Measurements from ENCODE around the gene CREB3L1. TPM values are rescaled to one million over a fixed set of nuclear protein-coding genes. Genes with fewer than 3 reads are reported as not detected.

The CREB3L1 gene
- total and polyA plus RNA-seq, 2 of the 13 experiments (the other 11 are each of a cell fraction or from before 2014, with no cell fraction given), result not detected

DNA sequence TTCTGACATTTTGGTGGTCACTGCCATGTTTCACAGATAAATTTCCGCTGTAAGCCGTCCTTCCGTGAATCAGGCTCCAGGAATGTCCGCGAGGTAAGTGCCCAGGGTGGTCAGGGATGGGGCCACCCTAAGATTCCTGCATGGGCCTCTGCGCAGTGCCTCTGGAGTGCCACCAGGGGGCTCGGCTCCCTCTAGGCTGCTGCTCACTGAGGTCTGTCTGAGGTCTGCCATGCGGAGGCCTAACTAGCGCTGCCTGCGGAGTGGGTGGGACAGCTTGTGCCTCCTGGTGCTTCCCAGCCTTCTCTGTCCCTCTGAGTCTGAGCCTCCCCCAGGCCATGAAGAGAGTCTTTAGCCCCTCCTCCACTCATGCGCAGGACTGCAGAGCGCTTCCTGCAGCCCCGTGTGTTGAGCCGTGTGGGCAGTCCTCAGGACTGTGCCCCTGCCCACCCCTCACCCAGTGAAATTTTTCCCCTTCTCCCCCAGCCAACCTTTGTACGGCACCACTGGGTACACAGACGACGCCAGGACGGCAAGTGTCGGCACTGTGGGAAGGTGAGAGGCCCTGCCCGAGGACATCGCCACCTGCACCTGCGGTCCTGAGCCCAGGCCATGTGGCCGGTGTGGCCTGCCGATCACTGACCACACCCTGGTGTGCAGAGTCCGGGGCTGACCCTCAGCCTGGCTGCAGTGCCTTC lies 92.1 kb downstream of the CREB3L1 start (continued):
- TF ChIP-seq, protein P1, sequence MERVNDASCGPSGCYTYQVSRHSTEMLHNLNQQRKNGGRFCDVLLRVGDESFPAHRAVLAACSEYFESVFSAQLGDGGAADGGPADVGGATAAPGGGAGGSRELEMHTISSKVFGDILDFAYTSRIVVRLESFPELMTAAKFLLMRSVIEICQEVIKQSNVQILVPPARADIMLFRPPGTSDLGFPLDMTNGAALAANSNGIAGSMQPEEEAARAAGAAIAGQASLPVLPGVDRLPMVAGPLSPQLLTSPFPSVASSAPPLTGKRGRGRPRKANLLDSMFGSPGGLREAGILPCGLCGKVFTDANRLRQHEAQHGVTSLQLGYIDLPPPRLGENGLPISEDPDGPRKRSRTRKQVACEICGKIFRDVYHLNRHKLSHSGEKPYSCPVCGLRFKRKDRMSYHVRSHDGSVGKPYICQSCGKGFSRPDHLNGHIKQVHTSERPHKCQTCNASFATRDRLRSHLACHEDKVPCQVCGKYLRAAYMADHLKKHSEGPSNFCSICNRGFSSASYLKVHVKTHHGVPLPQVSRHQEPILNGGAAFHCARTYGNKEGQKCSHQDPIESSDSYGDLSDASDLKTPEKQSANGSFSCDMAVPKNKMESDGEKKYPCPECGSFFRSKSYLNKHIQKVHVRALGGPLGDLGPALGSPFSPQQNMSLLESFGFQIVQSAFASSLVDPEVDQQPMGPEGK (CRISPR knock-in tag; IDR thresholded peaks at IDR 0.05), result peak; percentile 21; the same call in 1 of the 2 replicates
- TF ChIP-seq ZBTB1 (CRISPR knock-in tag; IDR thresholded peaks at IDR 0.05; ENCODE audit: borderline replicate concordance) (no peak), ZBTB38 (CRISPR knock-in tag; IDR thresholded peaks at IDR 0.05) (peak; percentile 81), ZFP91 (CRISPR knock-in tag; IDR thresholded peaks at IDR 0.05; ENCODE audit: borderline replicate concordance) (0 out of 2 replicates have a peak, but pooled peaks have one; percentile 27), MTA1 (CRISPR knock-in tag; IDR thresholded peaks at IDR 0.05; ENCODE audit: borderline replicate concordance) (0 out of 2 replicates have a peak, but pooled peaks have one; percentile 14), KDM2A (CRISPR knock-in tag; IDR thresholded peaks at IDR 0.05; ENCODE audit: borderline replicate concordance, low read depth) (peak; percentile 49; the same call in 1 of the 2 replicates), PCBP1 (IDR thresholded peaks at IDR 0.05; ENCODE audit: borderline replicate concordance, low read depth, low read length) (0 out of 2 replicates have a peak, but pooled peaks have one; percentile 49), ZNF20 (CRISPR knock-in tag; IDR thresholded peaks at IDR 0.05) (no peak), TBX3 (IDR thresholded peaks at IDR 0.05; ENCODE audit: borderline replicate concordance) (no peak), ZNF772 (CRISPR knock-in tag; IDR thresholded peaks at IDR 0.05) (peak; percentile 39; the same call in 1 of the 2 replicates), CENPX (CRISPR knock-in tag; IDR thresholded peaks at IDR 0.05) (no peak), ZNF75D (CRISPR knock-in tag; IDR thresholded peaks at IDR 0.05; ENCODE audit: borderline replicate concordance) (no peak), TEAD2 (CRISPR knock-in tag; IDR thresholded peaks at IDR 0.05) (no peak), IKZF5 (CRISPR knock-in tag; IDR thresholded peaks at IDR 0.05) (peak; percentile 20; the same call in 1 of the 2 replicates), HNRNPL (IDR thresholded peaks at IDR 0.05; ENCODE audit: low read depth, low read length) (peak; percentile 51; the same call in 1 of the 2 replicates)
- TF ChIP-seq, protein P2, sequence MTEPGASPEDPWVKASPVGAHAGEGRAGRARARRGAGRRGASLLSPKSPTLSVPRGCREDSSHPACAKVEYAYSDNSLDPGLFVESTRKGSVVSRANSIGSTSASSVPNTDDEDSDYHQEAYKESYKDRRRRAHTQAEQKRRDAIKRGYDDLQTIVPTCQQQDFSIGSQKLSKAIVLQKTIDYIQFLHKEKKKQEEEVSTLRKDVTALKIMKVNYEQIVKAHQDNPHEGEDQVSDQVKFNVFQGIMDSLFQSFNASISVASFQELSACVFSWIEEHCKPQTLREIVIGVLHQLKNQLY (CRISPR knock-in tag; IDR thresholded peaks at IDR 0.05), result no peak
- TF ChIP-seq, protein P3, sequence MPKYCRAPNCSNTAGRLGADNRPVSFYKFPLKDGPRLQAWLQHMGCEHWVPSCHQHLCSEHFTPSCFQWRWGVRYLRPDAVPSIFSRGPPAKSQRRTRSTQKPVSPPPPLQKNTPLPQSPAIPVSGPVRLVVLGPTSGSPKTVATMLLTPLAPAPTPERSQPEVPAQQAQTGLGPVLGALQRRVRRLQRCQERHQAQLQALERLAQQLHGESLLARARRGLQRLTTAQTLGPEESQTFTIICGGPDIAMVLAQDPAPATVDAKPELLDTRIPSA (CRISPR knock-in tag; IDR thresholded peaks at IDR 0.05; ENCODE audit: borderline replicate concordance), result peak; percentile 66; the same call in 1 of the 2 replicates
- TF ChIP-seq, protein P4, sequence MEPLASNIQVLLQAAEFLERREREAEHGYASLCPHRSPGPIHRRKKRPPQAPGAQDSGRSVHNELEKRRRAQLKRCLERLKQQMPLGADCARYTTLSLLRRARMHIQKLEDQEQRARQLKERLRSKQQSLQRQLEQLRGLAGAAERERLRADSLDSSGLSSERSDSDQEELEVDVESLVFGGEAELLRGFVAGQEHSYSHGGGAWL (CRISPR knock-in tag; IDR thresholded peaks at IDR 0.05), result 0 out of 2 replicates have a peak, but pooled peaks have one; percentile 25
- TF ChIP-seq, protein P5, sequence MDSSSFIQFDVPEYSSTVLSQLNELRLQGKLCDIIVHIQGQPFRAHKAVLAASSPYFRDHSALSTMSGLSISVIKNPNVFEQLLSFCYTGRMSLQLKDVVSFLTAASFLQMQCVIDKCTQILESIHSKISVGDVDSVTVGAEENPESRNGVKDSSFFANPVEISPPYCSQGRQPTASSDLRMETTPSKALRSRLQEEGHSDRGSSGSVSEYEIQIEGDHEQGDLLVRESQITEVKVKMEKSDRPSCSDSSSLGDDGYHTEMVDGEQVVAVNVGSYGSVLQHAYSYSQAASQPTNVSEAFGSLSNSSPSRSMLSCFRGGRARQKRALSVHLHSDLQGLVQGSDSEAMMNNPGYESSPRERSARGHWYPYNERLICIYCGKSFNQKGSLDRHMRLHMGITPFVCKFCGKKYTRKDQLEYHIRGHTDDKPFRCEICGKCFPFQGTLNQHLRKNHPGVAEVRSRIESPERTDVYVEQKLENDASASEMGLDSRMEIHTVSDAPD (CRISPR knock-in tag; IDR thresholded peaks at IDR 0.05), result 0 out of 2 replicates have a peak, but pooled peaks have one; percentile 49
